Chondrocyte (in vitro differentiated cells): ENCODE data around the gene IGFL3. TPM values are rescaled to one million over a fixed set of nuclear protein-coding genes. Genes with fewer than 3 reads are reported as not detected.

Experiments
- DNase-seq: peaks from one replicate; pipeline ENCODE4 v3.0.0; 2021; ENCODE audit warnings: mixed read lengths, low spot score
- H3K27ac Mint-ChIP-seq: one replicate; pipeline ENCODE4 v1.8.0; 2021; ENCODE audit warnings: mild to moderate bottlenecking, moderate library complexity, mixed read lengths; ENCODE audit not compliant: unreplicated experiment
- H3K27me3 Mint-ChIP-seq: 2 replicates; pipeline ENCODE4 v1.8.0; 2021; ENCODE audit warnings: low read depth, mixed read lengths
- H3K36me3 Mint-ChIP-seq: 2 replicates; pipeline ENCODE4 v1.8.0; 2021; ENCODE audit warnings: low read depth, mixed read lengths
- H3K4me1 Mint-ChIP-seq: 2 replicates; pipeline ENCODE4 v1.8.0; 2021; ENCODE audit warnings: low read depth, mild to moderate bottlenecking, mixed read lengths
- H3K4me3 Mint-ChIP-seq: one replicate; pipeline ENCODE4 v1.8.0; 2021; ENCODE audit warnings: mild to moderate bottlenecking, moderate library complexity, mixed read lengths; ENCODE audit not compliant: unreplicated experiment
- H3K9me3 Mint-ChIP-seq: 2 replicates; pipeline ENCODE4 v1.8.0; 2021; ENCODE audit warnings: low read depth, mixed read lengths
- CTCF ChIP-seq: fragments of 200-600 bp; sonication (generic); IDR thresholded peaks from 2 replicates; pipeline ENCODE4 v1.5.0; 2021; ENCODE audit warnings: antibody characterized with exemption, mild to moderate bottlenecking, moderate library complexity
- total RNA-seq: library from RNA; stranded (reverse); gene quantifications from 3 replicates; pipeline ENCODE4 v1.2.1, GENCODE V29; 2021

IGFL3 gene
- total RNA-seq, 1 donor from 2014 or later = 0.70 TPM

- no peak for DNase-seq
- no peak for TF ChIP-seq CTCF
- H3K36me3 Mint-ChIP-seq = peaks cover 18% of the 10 kb centered on the region
- no peaks in the 10 kb centered on the region for H3K4me1 Mint-ChIP-seq
- peaks cover 35% of the 10 kb centered on the region for H3K27me3 Mint-ChIP-seq
- no peak overlapping the region for H3K4me3 Mint-ChIP-seq
- H3K27ac Mint-ChIP-seq = no peak overlapping the region
- H3K9me3 Mint-ChIP-seq = peaks cover 23% of the 10 kb centered on the region
These were observed 23.2 kb downstream of the IGFL3 start for GRCh38 chr19:46101293-46101692.

DNA sequence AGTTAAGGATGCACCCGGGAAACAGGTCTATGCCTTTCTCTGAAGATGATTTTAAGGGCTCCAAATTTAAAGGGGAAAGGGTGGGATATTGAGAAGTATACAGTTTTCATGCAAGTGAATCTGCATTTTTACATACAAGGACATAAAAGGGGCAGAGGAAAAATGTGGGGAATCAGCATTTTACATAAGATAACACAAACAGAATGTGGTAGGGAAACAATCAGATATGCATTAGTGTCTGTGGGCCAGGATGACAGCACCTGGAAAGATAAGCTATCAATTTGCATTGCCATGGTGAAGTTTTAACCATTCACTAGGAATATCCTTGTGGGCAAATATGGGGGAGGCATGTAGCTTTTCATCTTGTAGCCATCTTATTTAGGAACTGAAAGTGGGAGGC is 24.1 kb downstream of the IGFL3 start:
- no peak for TF ChIP-seq CTCF
- Mint-ChIP-seq H3K9me3 (peaks cover 23% of the 10 kb centered on the region), H3K27me3 (peaks cover 44% of the 10 kb centered on the region), H3K36me3 (peaks cover 18% of the 10 kb centered on the region), H3K27ac (no peak overlapping the region), H3K4me3 (no peak overlapping the region), H3K4me1 (no peaks in the 10 kb centered on the region)
- DNase-seq = no peak

DNA sequence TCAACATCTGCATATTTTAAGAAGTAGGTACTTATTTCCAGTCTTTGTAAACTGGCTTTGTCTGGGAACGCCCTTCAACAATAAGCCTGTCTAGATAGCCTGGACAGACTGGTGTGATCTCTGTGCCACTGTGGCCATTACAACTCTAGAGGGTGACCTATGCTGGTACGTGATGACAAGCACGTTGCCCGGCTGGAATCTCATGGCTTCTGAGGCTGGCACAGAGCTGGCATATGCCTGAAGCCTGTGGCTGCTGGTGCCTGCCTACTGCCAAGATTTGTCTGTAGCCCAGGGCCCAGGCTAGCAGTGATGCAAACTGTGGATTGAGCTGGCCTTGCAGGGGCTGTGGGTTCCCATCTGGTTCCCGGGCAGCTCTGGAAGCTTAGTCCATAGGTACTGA is 34.0 kb downstream of the IGFL3 start:
- Mint-ChIP-seq H3K27ac (no peak overlapping the region), H3K4me3 (no peak overlapping the region), H3K27me3 (peaks cover 48% of the 10 kb centered on the region), H3K4me1 (no peaks in the 10 kb centered on the region), H3K9me3 (peaks cover 41% of the 10 kb centered on the region), H3K36me3 (peaks cover 25% of the 10 kb centered on the region)
- no peak for TF ChIP-seq CTCF
- no peak for DNase-seq

- Mint-ChIP-seq H3K27me3 (peaks cover 46% of the 10 kb centered on the region), H3K27ac (no peak overlapping the region), H3K9me3 (peaks cover 49% of the 10 kb centered on the region), H3K36me3 (peaks cover 31% of the 10 kb centered on the region), H3K4me3 (no peak overlapping the region), H3K4me1 (no peaks in the 10 kb centered on the region)
- TF ChIP-seq CTCF = no peak
- DNase-seq = no peak
These were observed 35.1 kb downstream of the IGFL3 start for GRCh38 chr19:46089432-46089831.

- peaks cover 51% of the 10 kb centered on the region for H3K9me3 Mint-ChIP-seq
- no peak for TF ChIP-seq CTCF
- H3K27me3 Mint-ChIP-seq = peaks cover 46% of the 10 kb centered on the region
- H3K36me3 Mint-ChIP-seq = peaks cover 33% of the 10 kb centered on the region
- H3K4me1 Mint-ChIP-seq = no peaks in the 10 kb centered on the region
- H3K27ac Mint-ChIP-seq = no peak overlapping the region
- no peak overlapping the region for H3K4me3 Mint-ChIP-seq
- DNase-seq = no peak
These were observed 36.4 kb downstream of the IGFL3 start for GRCh38 chr19:46088101-46088500.
